PC-3 (cell line): ENCODE measurements around the gene RAB4B. TPM values are rescaled to one million over a fixed set of nuclear protein-coding genes. Genes with fewer than 3 reads are reported as not detected.
"Not testable (repeated sequence)": the region's sequence is repeated elsewhere in the genome, so short reads cannot be mapped to it uniquely, and the experiment has no call there.

Source experiments
- ATAC-seq: fragments of 200-7000 bp; cut with Tn5 transposase; 2 replicates; pipeline ENCODE4 v1.9.1; 2020; ENCODE audit warnings: mild to moderate bottlenecking, moderate library complexity
- Bru-seq: library from RNA; stranded (reverse); fragments of 400-500 nt; gene quantifications from one replicate; lab custom pipeline; 2021; lab: Mats Ljungman, UMichigan
- BruChase-seq, 2 experiments: library from RNA; stranded (reverse); fragments of 400-500 nt; gene quantifications; one replicate each; lab custom pipeline; 2021; lab: Mats Ljungman, UMichigan
- BruUV-seq: library from RNA; stranded (reverse); fragments of 400-500 nt; replicated peaks from 2 replicates; lab custom pipeline; 2021; lab: Mats Ljungman, UMichigan
- CTCF ChIA-PET: fragments of 300-600 bp; sonication (Branson Sonifier 250); formaldehyde crosslinking; loops from one replicate; lab custom pipeline; 2022; ENCODE audit warnings: antibody characterized with exemption; lab: Charles Lee
- POLR2A ChIA-PET: fragments of 300-600 bp; sonication (Branson Sonifier 250); formaldehyde crosslinking; loops from one replicate; lab custom pipeline; 2022; ENCODE audit warnings: antibody characterized with exemption; ENCODE audit not compliant: unreplicated experiment; lab: Charles Lee
- DNase-seq: peaks from one replicate; pipeline ENCODE4 v3.0.0-alpha.2; 2015
- H2AFZ ChIP-seq: fragments of 300-600 bp; sonication (generic); 2 replicates; pipeline ENCODE4 v1.6.0; 2016; ENCODE audit warnings: antibody characterized with exemption, low read length
- H3F3A ChIP-seq: fragments of 300-600 bp; sonication (generic); one replicate; pipeline ENCODE4 v1.6.0; 2017; ENCODE audit warnings: antibody characterized with exemption, low read length, control low read depth, mild to moderate bottlenecking; ENCODE audit not compliant: unreplicated experiment
- H3K27ac ChIP-seq: fragments of 300-600 bp; sonication (generic); 2 replicates; pipeline ENCODE4 v1.5.1; 2016; ENCODE audit warnings: mild to moderate bottlenecking, low read length
- H3K27me3 ChIP-seq: fragments of 300-600 bp; sonication (generic); 2 replicates; pipeline ENCODE4 v1.6.1; 2016; ENCODE audit warnings: low read length, mixed read lengths
- H3K36me3 ChIP-seq: fragments of 300-600 bp; sonication (generic); 2 replicates; pipeline ENCODE4 v1.6.1; 2016; ENCODE audit warnings: low read depth, mixed run types, low read length, mixed read lengths
- H3K4me1 ChIP-seq: fragments of 300-600 bp; sonication (generic); 2 replicates; pipeline ENCODE4 v1.5.1; 2016; ENCODE audit warnings: low read length; ENCODE audit not compliant: insufficient read depth
- H3K4me2 ChIP-seq: fragments of 300-600 bp; sonication (generic); 2 replicates; pipeline ENCODE4 v1.6.0; 2016; ENCODE audit warnings: low read length
- H3K4me3 ChIP-seq: fragments of 300-600 bp; sonication (generic); 2 replicates; pipeline ENCODE4 v1.5.1; 2016; ENCODE audit warnings: mild to moderate bottlenecking, low read length, mixed read lengths
- H3K79me2 ChIP-seq: fragments of 300-600 bp; sonication (generic); 2 replicates; pipeline ENCODE4 v1.6.1; 2017; ENCODE audit warnings: low read length, mixed read lengths
- H3K9ac ChIP-seq: fragments of 300-600 bp; sonication (generic); 2 replicates; pipeline ENCODE4 v1.6.0; 2016; ENCODE audit warnings: mild to moderate bottlenecking, low read length
- H3K9me2 ChIP-seq: fragments of 300-600 bp; sonication (generic); replicated peaks from 2 replicates; pipeline ENCODE4 v1.6.1; 2016; ENCODE audit warnings: mixed run types, low read length, mixed read lengths
- H3K9me3 ChIP-seq: fragments of 300-600 bp; sonication (generic); 2 replicates; pipeline ENCODE4 v1.6.1; 2016; ENCODE audit warnings: low read length, mixed read lengths
- H4K20me1 ChIP-seq: fragments of 300-600 bp; sonication (generic); 2 replicates; pipeline ENCODE4 v1.6.1; 2016; ENCODE audit warnings: low read length, mixed read lengths
- CTCF ChIP-seq: fragments of 300-600 bp; sonication (generic); conservative IDR thresholded peaks from 2 replicates; pipeline ENCODE4 v1.5.1; 2017; ENCODE audit warnings: antibody characterized with exemption, low read depth, mild to moderate bottlenecking, low read length
- EZH2 ChIP-seq: fragments of 300-600 bp; sonication (generic); IDR thresholded peaks from one replicate; pipeline ENCODE4 v1.6.1; 2017; ENCODE audit warnings: antibody characterized with exemption, mild to moderate bottlenecking, low read length; ENCODE audit not compliant: unreplicated experiment
- EZH2phosphoT487 ChIP-seq: fragments of 300-600 bp; sonication (generic); IDR thresholded peaks from 2 replicates; pipeline ENCODE4 v1.6.1; 2018; ENCODE audit warnings: mild to moderate bottlenecking, antibody characterized with exemption, low read length, borderline replicate concordance
- intact Hi-C: fragments of 100-400 bp; cut with micrococcal nuclease; formaldehyde crosslinking; loops from 2 replicates; pipeline ENCODE4 v1.9.0; 2023
- long read RNA-seq: library from polyadenylated mRNA; unstranded; transcript quantifications from one replicate; pipeline ENCODE4 v2.0.0, GENCODE V29; 2021; ENCODE audit not compliant: unreplicated experiment
- total RNA-seq: library from RNA; depleted of rRNA; stranded (reverse); fragments of >200 nt; gene quantifications from 2 replicates; pipeline ENCODE4 v1.2.3, GENCODE V29; 2014; rRNA removed

Gene RAB4B
- 7.4 and 13.9 TPM in 2 replicates for total RNA-seq
- percentile 56 among the genes with signal in this experiment for Bru-seq, nascent RNA
- percentile 86 among the genes with signal in this experiment for BruChase-seq, experiment 1, labeled RNA remaining after a 6-hour chase
- percentile 82 among the genes with signal in this experiment for BruChase-seq, experiment 2, labeled RNA remaining after a 2-hour chase
- long read RNA-seq, transcript RAB4B-201 (8 exons, 1,133 nt) = major isoform, 23 of 35 reads
- long read RNA-seq, partial matches to known transcripts = 7 of 35 reads
- long read RNA-seq, other reads (novel, unspliced or antisense) = 4 of 35 reads

- intact Hi-C loops = loop anchor here (1.0 kb wide), 1 partner anchor 28 kb away; the partner anchor contains the start of gene ACTMAP
- CTCF ChIA-PET = no interaction called here
- peak within 1 kb of the TSS; percentile 58 for H3K9ac ChIP-seq
- no TSS peak for BruUV-seq
- peak; percentile 98 for DNase-seq
- POLR2A ChIA-PET = interaction anchor here (0.5 to 1.0 kb wide), 3 partner anchors 21 to 1072 kb away, joined by 3 to 7 read pairs (median 4); partner anchors contain the start of genes ACTMAP, EGLN2 and SNRPA
- peak; percentile 88 for ATAC-seq
- H3F3A ChIP-seq = no peaks in the 10 kb centered on the region
- peaks cover 13% of the 10 kb centered on the region; the same call in 1 of the 2 replicates for H3K4me1 ChIP-seq
- H2AFZ ChIP-seq = peak within 1 kb of the TSS; percentile 95
- H4K20me1 ChIP-seq = no peaks in the 10 kb centered on the region
- H3K9me3 ChIP-seq = no peaks in the 10 kb centered on the region
- peak within 1 kb of the TSS; percentile 98 for H3K4me2 ChIP-seq
- H3K27me3 ChIP-seq = no peaks in the 10 kb centered on the region
- H3K27ac ChIP-seq = peak within 1 kb of the TSS; percentile 72
- no peaks in the 10 kb centered on the region for H3K9me2 ChIP-seq
- peak within 1 kb of the TSS; percentile 74 for H3K4me3 ChIP-seq
- no peaks in the 10 kb centered on the region for H3K79me2 ChIP-seq
- TF ChIP-seq EZH2phosphoT487 (no peak), CTCF (no peak), EZH2 (no peak)
- H3K36me3 ChIP-seq = no peaks in the 10 kb centered on the region
These were observed at the start of gene RAB4B for GRCh38 chr19:40777937-40778705. RAB4B (plus strand) TSS chr19:40778247; CDS start chr19:40778376, 129 bp downstream.

- BruUV-seq = not testable (repeated sequence)
These were observed 48.0 kb upstream of the RAB4B start for GRCh38 chr19:40730065-40730464.

GRCh38 chr19:40732304-40732703, 45.7 kb upstream of the RAB4B start:
- BruUV-seq, H2AFZ ChIP-seq, H3K4me3 ChIP-seq, H3K27ac ChIP-seq, H3K4me1 ChIP-seq, H3K9me3 ChIP-seq, H3K9me2 ChIP-seq, H3K79me2 ChIP-seq, H3K9ac ChIP-seq, H3K27me3 ChIP-seq, H4K20me1 ChIP-seq, DNase-seq, POLR2A ChIA-PET, H3K4me2 ChIP-seq, H3F3A ChIP-seq, intact Hi-C loops, ATAC-seq, CTCF ChIA-PET: not testable (repeated sequence)
- H3K36me3 ChIP-seq = peaks cover 19% of the 10 kb centered on the region

More at GRCh38 chr19:40730065-40730464, 48.0 kb upstream of the RAB4B start:
- H3K27ac ChIP-seq, DNase-seq, H3K9ac ChIP-seq, H3K9me2 ChIP-seq, H3K9me3 ChIP-seq, H4K20me1 ChIP-seq, ATAC-seq, H3K4me3 ChIP-seq, POLR2A ChIA-PET, H2AFZ ChIP-seq, intact Hi-C loops, H3K4me1 ChIP-seq, H3K4me2 ChIP-seq, H3K79me2 ChIP-seq, CTCF ChIA-PET, H3F3A ChIP-seq, H3K27me3 ChIP-seq: not testable (repeated sequence)
- H3K36me3 ChIP-seq = peaks cover 23% of the 10 kb centered on the region; the same call in 1 of the 2 replicates
